HEK293 (cell line): ENCODE results near the gene CASQ2.
A peak's percentile ranks its signal among the peaks of the same experiment; 100 is the strongest.

Experiments used
- CTCF ChIA-PET: fragments of 350-600 bp; formaldehyde crosslinking; extraction: SDS; loops from one replicate; lab custom pipeline; 2021; ENCODE audit warnings: antibody characterized with exemption; lab: Yijun Ruan, JAX
- POLR2A ChIA-PET: fragments of 300-600 bp; formaldehyde crosslinking; extraction: SDS; loops from one replicate; lab custom pipeline; 2020; ENCODE audit warnings: antibody characterized with exemption, inconsistent platforms; lab: Yijun Ruan, JAX
- H3K27ac ChIP-seq: fragments of 200-500 bp; sonication (Bioruptor generic); 2 replicates; pipeline ENCODE4 v1.5.1; 2014; ENCODE audit warnings: low read depth, low read length, control low read depth, inconsistent platforms; ENCODE audit errors: extremely low read depth
- H3K36me3 ChIP-seq, 2 experiments: fragments of 200-500 bp in 1 of 2; sonication (Bioruptor generic) in 1 of 2; 1 replicate in 1 of 2; 2 replicates in 1 of 2; pipeline ENCODE4 v1.5.1; 2014 to 2017; ENCODE audit warnings: inconsistent platforms in 2 of 2, low read length in 2 of 2; ENCODE audit not compliant: control insufficient read depth in 2 of 2, insufficient read depth in 1 of 2
- H3K4me1 ChIP-seq: fragments of 200-500 bp; sonication (Bioruptor generic); 2 replicates; pipeline ENCODE4 v1.5.1; 2014; ENCODE audit warnings: mild to moderate bottlenecking, low read length, inconsistent platforms; ENCODE audit not compliant: control insufficient read depth, insufficient read depth
- H3K4me3 ChIP-seq: 2 replicates; pipeline ENCODE4 v1.5.1; 2011; ENCODE audit warnings: low read depth, mild to moderate bottlenecking, control low read depth, low read length, moderate library complexity
- H3K9me3 ChIP-seq: fragments of 200-500 bp; sonication (Bioruptor generic); 2 replicates; pipeline ENCODE4 v1.5.1; 2014; ENCODE audit warnings: low read depth, low read length, inconsistent platforms; ENCODE audit not compliant: control insufficient read depth, insufficient read depth
- GFI1B ChIP-seq: fragments of 450-650 bp; formaldehyde crosslinking; IDR thresholded peaks from 2 replicates; pipeline ENCODE4 v1.5.1; 2016; ENCODE audit warnings: missing biosample characterization, missing genetic modification characterization
- GLIS2 ChIP-seq: fragments of 450-650 bp; formaldehyde crosslinking; IDR thresholded peaks from 2 replicates; pipeline ENCODE4 v1.5.1; 2016; ENCODE audit warnings: missing biosample characterization, missing genetic modification characterization
- KLF10 ChIP-seq: fragments of 450-650 bp; IDR thresholded peaks from 2 replicates; pipeline ENCODE4 v1.5.1; 2018; ENCODE audit warnings: missing biosample characterization, mild to moderate bottlenecking, missing genetic modification characterization
- KLF7 ChIP-seq: fragments of 450-650 bp; formaldehyde crosslinking; IDR thresholded peaks from 2 replicates; pipeline ENCODE4 v1.5.1; 2016; ENCODE audit warnings: missing biosample characterization, missing genetic modification characterization, borderline replicate concordance
- PATZ1 ChIP-seq: fragments of 450-650 bp; formaldehyde crosslinking; IDR thresholded peaks from 2 replicates; pipeline ENCODE4 v1.5.1; 2016; ENCODE audit warnings: missing biosample characterization, missing genetic modification characterization
- SALL2 ChIP-seq: fragments of 450-650 bp; formaldehyde crosslinking; IDR thresholded peaks from 2 replicates; pipeline ENCODE4 v1.5.0; 2017; ENCODE audit warnings: missing biosample characterization, mild to moderate bottlenecking, missing genetic modification characterization, borderline replicate concordance
- SCRT2 ChIP-seq: fragments of 450-650 bp; formaldehyde crosslinking; IDR thresholded peaks from 2 replicates; pipeline ENCODE4 v1.5.1; 2016; ENCODE audit warnings: missing biosample characterization, missing genetic modification characterization
- SETDB1 ChIP-seq: IDR thresholded peaks from one replicate; pipeline ENCODE4 v1.6.1; 2017; ENCODE audit warnings: mild to moderate bottlenecking, low read length, moderate library complexity, mixed read lengths; ENCODE audit not compliant: insufficient read length
- SP2 ChIP-seq: fragments of 450-650 bp; formaldehyde crosslinking; IDR thresholded peaks from 2 replicates; pipeline ENCODE4 v1.5.1; 2016; ENCODE audit warnings: missing biosample characterization, missing genetic modification characterization
- YY1 ChIP-seq: fragments of 450-650 bp; formaldehyde crosslinking; IDR thresholded peaks from 2 replicates; pipeline ENCODE4 v1.5.1; 2018; ENCODE audit warnings: missing biosample characterization, missing genetic modification characterization
- ZBTB26 ChIP-seq: fragments of 450-650 bp; formaldehyde crosslinking; optimal IDR thresholded peaks from 2 replicates; pipeline ENCODE3; 2016; ENCODE audit warnings: missing biosample characterization, mild to moderate bottlenecking, missing genetic modification characterization
- ZFHX2 ChIP-seq: fragments of 450-650 bp; formaldehyde crosslinking; conservative IDR thresholded peaks from 2 replicates; pipeline ENCODE4 v1.5.1; 2016; ENCODE audit warnings: missing biosample characterization, missing genetic modification characterization
- ZFP3 ChIP-seq: fragments of 450-650 bp; formaldehyde crosslinking; IDR thresholded peaks from 2 replicates; pipeline ENCODE4 v1.5.1; 2016; ENCODE audit warnings: low read depth, missing biosample characterization, missing genetic modification characterization
- ZNF132 ChIP-seq: fragments of 450-650 bp; formaldehyde crosslinking; IDR thresholded peaks from 2 replicates; pipeline ENCODE4 v1.5.1; 2017; ENCODE audit warnings: missing biosample characterization, missing genetic modification characterization, borderline replicate concordance
- ZNF146 ChIP-seq: fragments of 450-650 bp; formaldehyde crosslinking; IDR thresholded peaks from 2 replicates; pipeline ENCODE4 v1.5.1; 2016; ENCODE audit warnings: missing biosample characterization, missing genetic modification characterization
- ZNF157 ChIP-seq: fragments of 450-650 bp; formaldehyde crosslinking; IDR thresholded peaks from 2 replicates; pipeline ENCODE4 v1.5.1; 2016; ENCODE audit warnings: missing biosample characterization, missing genetic modification characterization
- ZNF184 ChIP-seq: fragments of 450-650 bp; IDR thresholded peaks from 2 replicates; pipeline ENCODE4 v1.5.1; 2018; ENCODE audit warnings: missing biosample characterization, mild to moderate bottlenecking, missing genetic modification characterization
- ZNF202 ChIP-seq: fragments of 450-650 bp; formaldehyde crosslinking; IDR thresholded peaks from 2 replicates; pipeline ENCODE4 v1.5.1; 2016; ENCODE audit warnings: missing biosample characterization, missing genetic modification characterization, borderline replicate concordance
- ZNF221 ChIP-seq: fragments of 450-650 bp; formaldehyde crosslinking; IDR thresholded peaks from 2 replicates; pipeline ENCODE4 v1.5.1; 2017; ENCODE audit warnings: missing biosample characterization, missing genetic modification characterization, borderline replicate concordance
- ZNF239 ChIP-seq: fragments of 450-650 bp; formaldehyde crosslinking; IDR thresholded peaks from 2 replicates; pipeline ENCODE4 v1.5.1; 2016; ENCODE audit warnings: missing biosample characterization, missing genetic modification characterization
- ZNF302 ChIP-seq: fragments of 450-650 bp; formaldehyde crosslinking; IDR thresholded peaks from 2 replicates; pipeline ENCODE4 v1.5.1; 2016; ENCODE audit warnings: missing biosample characterization, missing genetic modification characterization, low read depth
- ZNF398 ChIP-seq: fragments of 450-650 bp; formaldehyde crosslinking; IDR thresholded peaks from 2 replicates; pipeline ENCODE4 v1.5.1; 2017; ENCODE audit warnings: missing biosample characterization, missing genetic modification characterization
- ZNF501 ChIP-seq: fragments of 450-650 bp; formaldehyde crosslinking; IDR thresholded peaks from 2 replicates; pipeline ENCODE4 v1.5.1; 2016; ENCODE audit warnings: missing biosample characterization, missing genetic modification characterization
- ZNF513 ChIP-seq: fragments of 450-650 bp; IDR thresholded peaks from 2 replicates; pipeline ENCODE4 v1.5.1; 2018; ENCODE audit warnings: missing biosample characterization, missing genetic modification characterization
- ZNF514 ChIP-seq: fragments of 450-650 bp; formaldehyde crosslinking; IDR thresholded peaks from 2 replicates; pipeline ENCODE4 v1.5.1; 2016; ENCODE audit warnings: missing biosample characterization, missing genetic modification characterization
- ZNF561 ChIP-seq: fragments of 450-650 bp; IDR thresholded peaks from 2 replicates; pipeline ENCODE4 v1.5.1; 2018; ENCODE audit warnings: missing biosample characterization, missing genetic modification characterization, borderline replicate concordance
- ZNF571 ChIP-seq: fragments of 450-650 bp; formaldehyde crosslinking; IDR thresholded peaks from 2 replicates; pipeline ENCODE4 v1.5.0; 2017; ENCODE audit warnings: missing biosample characterization, missing genetic modification characterization
- ZNF677 ChIP-seq: fragments of 450-650 bp; IDR thresholded peaks from 2 replicates; pipeline ENCODE4 v1.5.0; 2018; ENCODE audit warnings: missing biosample characterization, mild to moderate bottlenecking, missing genetic modification characterization, moderate library complexity
- ZNF791 ChIP-seq: fragments of 450-650 bp; formaldehyde crosslinking; IDR thresholded peaks from 2 replicates; pipeline ENCODE4 v1.5.1; 2016; ENCODE audit warnings: missing biosample characterization, missing genetic modification characterization
- ZNF837 ChIP-seq: fragments of 450-650 bp; formaldehyde crosslinking; IDR thresholded peaks from 2 replicates; pipeline ENCODE4 v1.5.1; 2016; ENCODE audit warnings: missing biosample characterization, missing genetic modification characterization
- ZSCAN18 ChIP-seq: fragments of 450-650 bp; formaldehyde crosslinking; IDR thresholded peaks from 2 replicates; pipeline ENCODE4 v1.5.1; 2016; ENCODE audit warnings: missing biosample characterization, missing genetic modification characterization
- ZXDB ChIP-seq: fragments of 450-650 bp; formaldehyde crosslinking; IDR thresholded peaks from 2 replicates; pipeline ENCODE4 v1.5.1; 2016; ENCODE audit warnings: missing biosample characterization, missing genetic modification characterization

The CASQ2 gene

GRCh38 chr1:115670476-115671175 lies 97.9 kb downstream of the CASQ2 start (continued):
- TF ChIP-seq ZNF398 (tag by site-specific recombination) (no peak), KLF7 (tag by site-specific recombination) (no peak), SP2 (tag by site-specific recombination) (no peak), ZNF561 (tag by site-specific recombination) (no peak), KLF10 (tag by site-specific recombination) (no peak), ZNF837 (tag by site-specific recombination) (no peak), SCRT2 (tag by site-specific recombination) (no peak), ZNF157 (tag by site-specific recombination) (no peak), ZNF202 (tag by site-specific recombination) (no peak), ZNF302 (tag by site-specific recombination) (no peak), ZNF239 (tag by site-specific recombination) (no peak), ZNF221 (no peak), PATZ1 (tag by site-specific recombination) (no peak), ZFP3 (no peak), ZNF791 (tag by site-specific recombination) (no peak), ZNF571 (tag by site-specific recombination) (no peak), ZXDB (tag by site-specific recombination) (peak; percentile 48), GFI1B (tag by site-specific recombination) (no peak), ZBTB26 (tag by site-specific recombination) (no peak), ZFHX2 (0 out of 2 replicates have a peak, but pooled peaks have one; percentile 24), ZNF677 (tag by site-specific recombination) (no peak), SALL2 (tag by site-specific recombination) (no peak)

GRCh38 chr1:115669886-115670285 lies 98.6 kb downstream of the CASQ2 start:
- Histone ChIP-seq H3K36me3 (peaks cover 0 to 45% of the 10 kb centered on the region in 2 experiments; a peak in 1 of 3 replicates), H3K9me3 (no peaks in the 10 kb centered on the region), H3K27ac (no peak overlapping the region), H3K4me3 (no peak overlapping the region), H3K4me1 (peaks cover 13% of the 10 kb centered on the region)
- ChIA-PET CTCF (interaction anchor here (1.1 to 1.9 kb wide), 2 partner anchors 37 to 41 kb away, joined by 3 to 9 read pairs; no protein-coding TSS in a partner anchor), POLR2A (interaction anchor here (1.1 kb wide), 1 partner anchor 27 kb away, joined by 4 read pairs; no protein-coding TSS in a partner anchor)
- no peak for TF ChIP-seq ZNF501 (tag by site-specific recombination)
- no peak for TF ChIP-seq ZNF132 (tag by site-specific recombination)
- TF ChIP-seq SETDB1: no peak
- TF ChIP-seq YY1: no peak
- no peak for TF ChIP-seq ZNF184
- TF ChIP-seq ZSCAN18 (tag by site-specific recombination): no peak
- TF ChIP-seq ZNF513 (tag by site-specific recombination): no peak
- TF ChIP-seq ZNF146 (tag by site-specific recombination): no peak
- TF ChIP-seq ZNF514: no peak
- TF ChIP-seq GLIS2 (tag by site-specific recombination): no peak
